Measurements from ENCODE around the gene ADAMTS3.

DNA sequence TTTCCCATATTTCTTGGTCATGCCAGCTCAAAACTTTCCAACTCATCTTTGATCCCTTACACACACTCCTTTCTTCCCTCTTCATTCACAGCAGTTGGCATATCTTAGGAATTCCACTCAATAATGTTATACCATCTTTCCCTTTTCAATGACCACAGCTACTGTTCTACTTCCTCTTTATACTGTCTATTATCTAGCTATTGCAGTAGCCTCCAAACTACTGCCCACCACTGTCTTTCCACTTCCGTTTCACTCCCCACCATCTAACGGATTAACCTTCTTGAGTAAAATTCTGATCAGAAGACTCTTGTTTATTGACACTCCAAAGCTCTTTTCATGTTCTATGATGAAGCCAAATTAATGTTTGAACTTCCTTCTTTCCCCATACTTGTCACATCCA, 55.8 kb downstream of the ADAMTS3 start:
- no peak for TF ChIP-seq EZH2 (IDR thresholded peaks at IDR 0.05; ENCODE audit: low read length)
- TF ChIP-seq, protein P1, sequence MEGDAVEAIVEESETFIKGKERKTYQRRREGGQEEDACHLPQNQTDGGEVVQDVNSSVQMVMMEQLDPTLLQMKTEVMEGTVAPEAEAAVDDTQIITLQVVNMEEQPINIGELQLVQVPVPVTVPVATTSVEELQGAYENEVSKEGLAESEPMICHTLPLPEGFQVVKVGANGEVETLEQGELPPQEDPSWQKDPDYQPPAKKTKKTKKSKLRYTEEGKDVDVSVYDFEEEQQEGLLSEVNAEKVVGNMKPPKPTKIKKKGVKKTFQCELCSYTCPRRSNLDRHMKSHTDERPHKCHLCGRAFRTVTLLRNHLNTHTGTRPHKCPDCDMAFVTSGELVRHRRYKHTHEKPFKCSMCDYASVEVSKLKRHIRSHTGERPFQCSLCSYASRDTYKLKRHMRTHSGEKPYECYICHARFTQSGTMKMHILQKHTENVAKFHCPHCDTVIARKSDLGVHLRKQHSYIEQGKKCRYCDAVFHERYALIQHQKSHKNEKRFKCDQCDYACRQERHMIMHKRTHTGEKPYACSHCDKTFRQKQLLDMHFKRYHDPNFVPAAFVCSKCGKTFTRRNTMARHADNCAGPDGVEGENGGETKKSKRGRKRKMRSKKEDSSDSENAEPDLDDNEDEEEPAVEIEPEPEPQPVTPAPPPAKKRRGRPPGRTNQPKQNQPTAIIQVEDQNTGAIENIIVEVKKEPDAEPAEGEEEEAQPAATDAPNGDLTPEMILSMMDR (optimal IDR thresholded peaks at IDR 0.05 in 1 of 3, IDR thresholded peaks at IDR 0.05 in 1 of 3, conservative IDR thresholded peaks at IDR 0.05 in 1 of 3; ENCODE audit: extremely low read depth in 1 of 3, insufficient read depth in 2 of 3, low read length in 3 of 3) = no peak

Measured in keratinocyte (primary cell).